H1 (cell line): ENCODE measurements around the gene NRXN3. TPM values are rescaled to one million over a fixed set of nuclear protein-coding genes. Genes with fewer than 3 reads are reported as not detected.

Experiments used
- CTCF ChIA-PET: fragments of 300-600 bp; sonication (Branson Sonifier 250); formaldehyde crosslinking; loops from one replicate; lab custom pipeline; 2021; ENCODE audit not compliant: partially characterized antibody; lab: Charles Lee
- POLR2A ChIA-PET: fragments of 300-600 bp; sonication (Branson Sonifier 250); formaldehyde crosslinking; loops from one replicate; lab custom pipeline; 2021; ENCODE audit warnings: inconsistent platforms; ENCODE audit not compliant: partially characterized antibody; lab: Charles Lee
- DNase-seq, 2 experiments: peaks; one replicate each; pipeline versions ENCODE4 v3.0.0 to v3.0.0-alpha.2; 2010 to 2022; ENCODE audit warnings: low spot score in 2 of 2, low read depth in 1 of 2, mixed read lengths in 1 of 2
- FAIRE-seq: peaks from 2 replicates; lab custom pipeline; 2011; peaks lifted over from hg19 to GRCh38; lab: Jason Lieb, UNC
- H2AFZ ChIP-seq: 2 replicates; pipeline ENCODE4 v1.8.1; 2012; ENCODE audit warnings: low read length, inconsistent platforms
- H2AK5ac ChIP-seq: 2 replicates; pipeline ENCODE4 v1.6.1; 2013; ENCODE audit warnings: low read depth, low read length
- H2BK120ac ChIP-seq: replicated peaks from 2 replicates; pipeline ENCODE3; 2013; ENCODE audit warnings: low read depth, low read length, inconsistent platforms
- H2BK12ac ChIP-seq: 2 replicates; pipeline ENCODE4 v1.6.1; 2013; ENCODE audit warnings: low read depth, low read length
- H2BK15ac ChIP-seq: 2 replicates; pipeline ENCODE4 v1.6.1; 2013; ENCODE audit warnings: low read length
- H2BK20ac ChIP-seq: 2 replicates; pipeline ENCODE4 v1.6.1; 2013; ENCODE audit warnings: low read length
- H2BK5ac ChIP-seq: 2 replicates; pipeline ENCODE4 v1.6.1; 2013; ENCODE audit warnings: low read depth, low read length
- H3K14ac ChIP-seq: 2 replicates; pipeline ENCODE4 v1.6.1; 2013; ENCODE audit warnings: inconsistent platforms; ENCODE audit not compliant: insufficient read length
- H3K18ac ChIP-seq: 2 replicates; pipeline ENCODE4 v1.6.1; 2013; ENCODE audit warnings: low read length; ENCODE audit errors: extremely low read depth
- H3K23ac ChIP-seq: 2 replicates; pipeline ENCODE4 v1.6.1; 2013; ENCODE audit warnings: inconsistent platforms; ENCODE audit not compliant: insufficient read length
- H3K23me2 ChIP-seq: 2 replicates; pipeline ENCODE4 v1.6.1; 2013; ENCODE audit warnings: low read depth, low read length
- H3K27ac ChIP-seq: 2 replicates; pipeline ENCODE4 v1.6.1; 2011; ENCODE audit warnings: low read depth, low read length, inconsistent platforms
- H3K27me3 ChIP-seq, 4 experiments: replicated peaks in 1 of 4; 1 replicate in 1 of 4; 2 replicates in 3 of 4; pipeline versions ENCODE4 v1.6.1 to v1.8.1; 2011 to 2013; ENCODE audit warnings: low read length in 3 of 4, mild to moderate bottlenecking in 3 of 4, inconsistent platforms in 2 of 4, mixed read lengths in 2 of 4, moderate library complexity in 1 of 4; ENCODE audit not compliant: control insufficient read depth in 3 of 4, insufficient read depth in 3 of 4; ENCODE audit errors: extremely low read depth in 1 of 4
- H3K36me3 ChIP-seq, 4 experiments: 2 replicates each; pipeline versions ENCODE4 v1.6.1 to v1.8.1; 2011 to 2013; ENCODE audit warnings: mild to moderate bottlenecking in 4 of 4, low read length in 3 of 4, moderate library complexity in 2 of 4, control low read depth in 1 of 4, inconsistent platforms in 1 of 4; ENCODE audit not compliant: insufficient read depth in 4 of 4, control insufficient read depth in 2 of 4
- H3K4ac ChIP-seq: replicated peaks from 2 replicates; pipeline ENCODE3; 2013; ENCODE audit warnings: low read length, low read depth, mixed read lengths, inconsistent platforms; ENCODE audit not compliant: insufficient read length
- H3K4me1 ChIP-seq, 4 experiments: replicated peaks in 1 of 4; 1 replicate in 1 of 4; 2 replicates in 3 of 4; pipeline versions ENCODE4 v1.6.1 to v1.8.1; 2011 to 2013; ENCODE audit warnings: low read length in 3 of 4, inconsistent platforms in 2 of 4, mixed read lengths in 1 of 4; ENCODE audit not compliant: insufficient read depth in 4 of 4, control insufficient read depth in 3 of 4
- H3K4me2 ChIP-seq, 2 experiments: 2 replicates each; pipeline versions ENCODE4 v1.6.1 to v1.8.1; 2011 to 2013; ENCODE audit warnings: low read depth in 2 of 2, low read length in 2 of 2, control low read depth in 1 of 2, inconsistent platforms in 1 of 2, mild to moderate bottlenecking in 1 of 2; ENCODE audit not compliant: insufficient read depth in 1 of 2
- H3K4me3 ChIP-seq, 4 experiments: fragments of 200-600, 300-600 bp in 1 of 4; sonication (generic), shearing (Covaris generic), sonication (Bioruptor Twin) in 1 of 4; 2 replicates each; pipeline versions ENCODE4 v1.5.1 to v1.8.1; 2011 to 2016; ENCODE audit warnings: low read length in 4 of 4, low read depth in 3 of 4, control low read depth in 2 of 4, inconsistent platforms in 2 of 4, mild to moderate bottlenecking in 2 of 4, mixed read lengths in 1 of 4, moderate library complexity in 1 of 4; ENCODE audit not compliant: insufficient read depth in 2 of 4; ENCODE audit errors: extremely low read depth in 1 of 4
- H3K56ac ChIP-seq: replicated peaks from 2 replicates; pipeline ENCODE3; 2013; ENCODE audit warnings: low read depth, mild to moderate bottlenecking, mixed read lengths, low read length, inconsistent platforms; ENCODE audit not compliant: insufficient read length
- H3K79me1 ChIP-seq: 2 replicates; pipeline ENCODE4 v1.6.1; 2013; ENCODE audit warnings: low read depth, low read length, control low read depth
- H3K79me2 ChIP-seq, 2 experiments: 2 replicates each; pipeline versions ENCODE4 v1.6.1 to v1.8.1; 2012 to 2013; ENCODE audit warnings: low read length in 2 of 2, mild to moderate bottlenecking in 2 of 2, inconsistent platforms in 1 of 2; ENCODE audit not compliant: insufficient read depth in 2 of 2, control insufficient read depth in 1 of 2
- H3K9ac ChIP-seq, 4 experiments: replicated peaks in 1 of 4; 1 replicate in 1 of 4; 2 replicates in 3 of 4; pipeline versions ENCODE4 v1.6.1 to v1.8.1; 2011 to 2013; ENCODE audit warnings: low read depth in 3 of 4, low read length in 3 of 4, control low read depth in 2 of 4, mild to moderate bottlenecking in 2 of 4, moderate library complexity in 2 of 4, inconsistent platforms in 1 of 4; ENCODE audit errors: extremely low read depth in 1 of 4
- H3K9me3 ChIP-seq, 2 experiments: 2 replicates each; pipeline versions ENCODE4 v1.6.1 to v1.8.1; 2012 to 2013; ENCODE audit warnings: mild to moderate bottlenecking in 2 of 2, moderate library complexity in 2 of 2, control low read depth in 1 of 2, inconsistent platforms in 1 of 2, low read depth in 1 of 2, low read length in 1 of 2, mixed read lengths in 1 of 2; ENCODE audit not compliant: insufficient read depth in 2 of 2
- H4K20me1 ChIP-seq, 2 experiments: replicated peaks in 1 of 2; 2 replicates each; pipeline versions ENCODE3 to v1.8.1; 2011 to 2013; ENCODE audit warnings: inconsistent platforms in 2 of 2, low read length in 2 of 2, mild to moderate bottlenecking in 1 of 2; ENCODE audit not compliant: insufficient read depth in 2 of 2, control insufficient read depth in 1 of 2
- H4K5ac ChIP-seq: 2 replicates; pipeline ENCODE4 v1.6.1; 2013; ENCODE audit warnings: low read length, low read depth, mixed read lengths, inconsistent platforms; ENCODE audit not compliant: insufficient read length
- H4K8ac ChIP-seq: 2 replicates; pipeline ENCODE4 v1.8.0; 2013; ENCODE audit warnings: mild to moderate bottlenecking, moderate library complexity, low read length, inconsistent platforms; ENCODE audit not compliant: insufficient read depth; ENCODE audit errors: extremely low read depth
- H4K91ac ChIP-seq: replicated peaks from 2 replicates; pipeline ENCODE3; 2013; ENCODE audit warnings: low read length, mixed read lengths, inconsistent platforms; ENCODE audit not compliant: insufficient read length
- E2F6 ChIP-seq: IDR thresholded peaks from 2 replicates; pipeline ENCODE4 v1.6.1; 2012; ENCODE audit warnings: inconsistent platforms
- MAFK ChIP-seq: IDR thresholded peaks from 2 replicates; pipeline ENCODE4 v1.6.1; 2012; ENCODE audit warnings: low read depth, mild to moderate bottlenecking, improper control_type of control experiment, low read length
- TAF7 ChIP-seq: optimal IDR thresholded peaks from 2 replicates; pipeline ENCODE3; 2011; ENCODE audit warnings: low read depth, mild to moderate bottlenecking, inconsistent platforms, low read length, moderate library complexity, borderline replicate concordance
- TEAD4 ChIP-seq: IDR thresholded peaks from 2 replicates; pipeline ENCODE4 v1.6.1; 2012; ENCODE audit warnings: low read depth, low read length, inconsistent platforms, mixed read lengths
- WGBS, 2 experiments: shearing (Covaris generic) in 1 of 2; methylation state at CpG; one replicate each; pipeline versions ENCODE4 v1.1.6 to v1.1.7; 2013 to 2015; ENCODE audit warnings: low lambda C conversion rate in 2 of 2, mixed read lengths in 2 of 2, inconsistent platforms in 1 of 2, low coverage in 1 of 2, missing lambda C conversion rate in 1 of 2; ENCODE audit not compliant: insufficient replicate concordance in 2 of 2, insufficient coverage in 1 of 2, insufficient read length in 1 of 2; ENCODE audit errors: extremely low coverage in 1 of 2, missing lambda C conversion rate in 1 of 2; 5-methylcytosine and 5-hydroxymethylcytosine counted together
- polyA plus RNA-seq, 7 experiments: library from polyadenylated mRNA; depleted of rRNA in 3 of 7; stranded (reverse) in 5 of 7; unstranded in 2 of 7; fragments of >200 nt in 5 of 7; fragments of 200-250 nt in 2 of 7; gene quantifications; 1 replicate in 5 of 7; 2 replicates in 1 of 7; 4 replicates in 1 of 7; pipeline versions ENCODE4 v1.2.1 to v1.2.3, GENCODE V29; 2011 to 2013; ENCODE audit warnings: missing spikeins in 2 of 7, mixed read lengths in 2 of 7
- total RNA-seq: library from RNA; stranded (reverse); fragmentation: NEBNext Ultra II Directional; extraction: Animal tissue kit (Norgen Biotek cat#: 25700); gene quantifications from 2 replicates; pipeline ENCODE4 v1.2.1, GENCODE V29; 2021

NRXN3 gene
- total and polyA plus RNA-seq, 2 of the 8 experiments (the other 6 are each of a cell fraction or from before 2014, with no cell fraction given): 2.6 to 4.1 TPM

GRCh38 chr14:78667141-78667540 is 497.0 kb downstream of the NRXN3 start:
- no peak overlapping the region for H2BK15ac ChIP-seq
- no peaks in the 10 kb centered on the region for H3K79me2 ChIP-seq
- H2BK120ac ChIP-seq: no peak overlapping the region
- no peaks in the 10 kb centered on the region for H3K4me1 ChIP-seq
- no peak overlapping the region for H3K18ac ChIP-seq
- no peak overlapping the region for H4K91ac ChIP-seq
- DNase-seq: no peak
- no peaks in the 10 kb centered on the region for H3K79me1 ChIP-seq
- H3K36me3 ChIP-seq: no peaks in the 10 kb centered on the region
- no peaks in the 10 kb centered on the region for H3K23me2 ChIP-seq
- no peak overlapping the region for H2BK20ac ChIP-seq
- no peak overlapping the region for H3K4ac ChIP-seq
- no peak overlapping the region for H4K8ac ChIP-seq
- H3K4me3 ChIP-seq: no peak overlapping the region
- H3K23ac ChIP-seq: no peak overlapping the region
- no peak for FAIRE-seq
- H3K9ac ChIP-seq: no peak overlapping the region
- H2BK12ac ChIP-seq: no peak overlapping the region
- H3K14ac ChIP-seq: no peak overlapping the region
- H2AFZ ChIP-seq: no peak overlapping the region
- no peak overlapping the region for H4K5ac ChIP-seq
- POLR2A ChIA-PET: no interaction called here
- no peak overlapping the region for H3K4me2 ChIP-seq
- H3K27me3 ChIP-seq: no peaks in the 10 kb centered on the region
- H3K27ac ChIP-seq: no peak overlapping the region
- no peaks in the 10 kb centered on the region for H4K20me1 ChIP-seq
- 77% methylated on average over 1 of the region's 1 CpG; no CpG with 5 or more reads in 1 of the 2 experiments for WGBS, 2 experiments
- no peak overlapping the region for H2AK5ac ChIP-seq
- no peaks in the 10 kb centered on the region for H3K9me3 ChIP-seq
- H2BK5ac ChIP-seq: no peak overlapping the region
- H3K56ac ChIP-seq: no peak overlapping the region
- CTCF ChIA-PET: interaction anchor here (0.6 to 1.2 kb wide), 4 partner anchors 14 to 75 kb away, joined by 3 to 4 read pairs (median 4); no protein-coding TSS in a partner anchor
- TF ChIP-seq TAF7: no peak
- TF ChIP-seq MAFK: no peak
- no peak for TF ChIP-seq E2F6
- TF ChIP-seq TEAD4: no peak
